HG03469 (cell line): ENCODE data around the gene BMP6.

ENCODE experiments used
- ATAC-seq: cut with Tn5 transposase; IDR thresholded peaks from one replicate; pipeline ENCODE4 v1.9.1; 2021; ENCODE audit warnings: mild to moderate bottlenecking, moderate library complexity, moderate number of reproducible peaks; ENCODE audit not compliant: unreplicated experiment

The BMP6 gene

GRCh38 chr6:7747016-7747415, 21.1 kb downstream of the BMP6 start:
- no peak for ATAC-seq

GRCh38 chr6:7747433-7747832, 21.5 kb downstream of the BMP6 start:
- no peak for ATAC-seq

- no peak for ATAC-seq
These were observed 22.1 kb downstream of the BMP6 start for GRCh38 chr6:7747901-7748504.

- ATAC-seq, result no peak
These were observed 23.6 kb downstream of the BMP6 start for GRCh38 chr6:7749478-7749877.

GRCh38 chr6:7750197-7750596, 24.3 kb downstream of the BMP6 start:
- ATAC-seq, result no peak

- ATAC-seq, result no peak
These were observed 32.6 kb downstream of the BMP6 start for GRCh38 chr6:7758456-7758855.

- ATAC-seq, result no peak
These were observed 33.4 kb downstream of the BMP6 start for GRCh38 chr6:7759320-7759719.

GRCh38 chr6:7761051-7761450, 35.2 kb downstream of the BMP6 start:
- no peak for ATAC-seq

- ATAC-seq, result no peak
These were observed 36.9 kb downstream of the BMP6 start for GRCh38 chr6:7762760-7763159.

GRCh38 chr6:7763881-7764280, 38.0 kb downstream of the BMP6 start:
- no peak for ATAC-seq

GRCh38 chr6:7765575-7766325, 39.9 kb downstream of the BMP6 start:
- no peak for ATAC-seq

GRCh38 chr6:7769702-7770101, 43.8 kb downstream of the BMP6 start:
- no peak for ATAC-seq

GRCh38 chr6:7770111-7770510, 44.2 kb downstream of the BMP6 start:
- no peak for ATAC-seq

- no peak for ATAC-seq
These were observed 44.7 kb downstream of the BMP6 start for GRCh38 chr6:7770601-7771000.

- ATAC-seq, result no peak
These were observed 47.4 kb downstream of the BMP6 start for GRCh38 chr6:7773322-7773721.

- no peak for ATAC-seq
These were observed 48.0 kb downstream of the BMP6 start for GRCh38 chr6:7773914-7774313.

GRCh38 chr6:7776509-7776908, 50.6 kb downstream of the BMP6 start:
- ATAC-seq, result no peak

- no peak for ATAC-seq
These were observed 51.2 kb downstream of the BMP6 start for GRCh38 chr6:7777074-7777473.

- no peak for ATAC-seq
These were observed 55.3 kb downstream of the BMP6 start for GRCh38 chr6:7781240-7781639.

- no peak for ATAC-seq
These were observed 58.3 kb downstream of the BMP6 start for GRCh38 chr6:7784248-7784647.

GRCh38 chr6:7784706-7785105, 58.8 kb downstream of the BMP6 start:
- ATAC-seq, result peak; percentile 87

- ATAC-seq, result no peak
These were observed 59.5 kb downstream of the BMP6 start for GRCh38 chr6:7785243-7786035.
